ENCODE data around the gene GGCT.

Gene GGCT

DNA sequence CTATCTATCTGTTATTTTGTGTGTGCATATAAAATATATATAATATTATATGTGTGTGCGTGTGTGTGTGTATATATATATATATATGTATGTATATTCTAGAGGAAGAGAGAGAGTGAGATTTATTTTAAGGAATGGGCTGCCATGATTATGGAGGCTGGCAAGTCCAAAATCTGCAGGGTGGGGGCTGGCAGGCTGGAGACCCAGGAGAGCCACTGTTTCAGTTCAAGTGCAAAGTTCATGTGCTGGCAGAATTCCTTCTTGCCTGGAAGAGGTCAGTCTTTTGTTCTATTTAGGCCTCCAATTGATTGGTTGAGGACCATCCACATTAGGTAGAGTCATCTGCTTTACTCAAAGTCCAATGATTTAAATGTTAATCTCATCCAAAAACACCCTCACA, 47.7 kb upstream of the GGCT start:
- DNase-seq: no peak
- Histone ChIP-seq H3K27me3 (replicated peaks; ENCODE audit: insufficient read depth, low read length) (no peaks in the 10 kb centered on the region), H3K9me3 (replicated peaks; ENCODE audit: insufficient read depth, low read length) (no peaks in the 10 kb centered on the region), H3K9me2 (replicated peaks; ENCODE audit: insufficient read depth, low read length) (no peaks in the 10 kb centered on the region), H3K4me3 (ENCODE audit: low read length) (no peak overlapping the region), H3K4me1 (ENCODE audit: low read length) (peaks cover 3% of the 10 kb centered on the region), H4K20me1 (ENCODE audit: insufficient read depth, low read length) (no peaks in the 10 kb centered on the region), H2AFZ (ENCODE audit: low read length) (no peak overlapping the region), H3K79me2 (ENCODE audit: low read length) (no peaks in the 10 kb centered on the region), H3K36me3 (replicated peaks; ENCODE audit: insufficient read depth, low read length) (no peaks in the 10 kb centered on the region), H3F3A (ENCODE audit: insufficient read depth, low read length) (no peaks in the 10 kb centered on the region), H3K9ac (ENCODE audit: low read length) (no peak overlapping the region), H3K4me2 (ENCODE audit: low read depth, low read length) (no peak overlapping the region), H3K27ac (ENCODE audit: low read length) (no peak overlapping the region)
- TF ChIP-seq CTCF (IDR thresholded peaks at IDR 0.05; ENCODE audit: low read length) (no peak), EZH2 (optimal IDR thresholded peaks at IDR 0.05; ENCODE audit: low read depth, low read length) (no peak), EZH2phosphoT487 (IDR thresholded peaks at IDR 0.05; ENCODE audit: low read length) (no peak)

GRCh38 chr7:30549931-30550493, 45.4 kb upstream of the GGCT start:
- no peak for TF ChIP-seq EZH2 (optimal IDR thresholded peaks at IDR 0.05; ENCODE audit: low read depth, low read length)
- no peak for TF ChIP-seq CTCF (IDR thresholded peaks at IDR 0.05; ENCODE audit: low read length)
- TF ChIP-seq EZH2phosphoT487 (IDR thresholded peaks at IDR 0.05; ENCODE audit: low read length): no peak
- no peak overlapping the region for H3K27ac ChIP-seq (ENCODE audit: low read length)
- H4K20me1 ChIP-seq (ENCODE audit: insufficient read depth, low read length): no peaks in the 10 kb centered on the region
- no peak overlapping the region for H2AFZ ChIP-seq (ENCODE audit: low read length)
- H3K9me3 ChIP-seq (replicated peaks; ENCODE audit: insufficient read depth, low read length): no peaks in the 10 kb centered on the region
- H3K27me3 ChIP-seq (replicated peaks; ENCODE audit: insufficient read depth, low read length): no peaks in the 10 kb centered on the region
- peaks cover 20% of the 10 kb centered on the region for H3K4me1 ChIP-seq (ENCODE audit: low read length)
- H3K9me2 ChIP-seq (replicated peaks; ENCODE audit: insufficient read depth, low read length): no peaks in the 10 kb centered on the region
- H3K4me3 ChIP-seq (ENCODE audit: low read length): no peak overlapping the region
- H3K4me2 ChIP-seq (ENCODE audit: low read depth, low read length): no peak overlapping the region
- DNase-seq: no peak
- H3K36me3 ChIP-seq (replicated peaks; ENCODE audit: insufficient read depth, low read length): no peaks in the 10 kb centered on the region
- H3K9ac ChIP-seq (ENCODE audit: low read length): no peak overlapping the region
- H3F3A ChIP-seq (ENCODE audit: insufficient read depth, low read length): peaks cover 7% of the 10 kb centered on the region; the same call in 1 of the 2 replicates
- no peaks in the 10 kb centered on the region for H3K79me2 ChIP-seq (ENCODE audit: low read length)

- H3K9me3 ChIP-seq (replicated peaks; ENCODE audit: insufficient read depth, low read length): no peaks in the 10 kb centered on the region
- H3K9me2 ChIP-seq (replicated peaks; ENCODE audit: insufficient read depth, low read length): no peaks in the 10 kb centered on the region
- H3K27ac ChIP-seq (ENCODE audit: low read length): no peak overlapping the region
- H3K79me2 ChIP-seq (ENCODE audit: low read length): no peaks in the 10 kb centered on the region
- no peak overlapping the region for H2AFZ ChIP-seq (ENCODE audit: low read length)
- no peak overlapping the region for H3K9ac ChIP-seq (ENCODE audit: low read length)
- no peaks in the 10 kb centered on the region for H4K20me1 ChIP-seq (ENCODE audit: insufficient read depth, low read length)
- DNase-seq: peak; percentile 20
- H3K27me3 ChIP-seq (replicated peaks; ENCODE audit: insufficient read depth, low read length): no peaks in the 10 kb centered on the region
- H3F3A ChIP-seq (ENCODE audit: insufficient read depth, low read length): peaks cover 7% of the 10 kb centered on the region; the same call in 1 of the 2 replicates
- H3K4me1 ChIP-seq (ENCODE audit: low read length): peaks cover 21% of the 10 kb centered on the region
- H3K4me3 ChIP-seq (ENCODE audit: low read length): no peak overlapping the region
- H3K36me3 ChIP-seq (replicated peaks; ENCODE audit: insufficient read depth, low read length): no peaks in the 10 kb centered on the region
- no peak overlapping the region for H3K4me2 ChIP-seq (ENCODE audit: low read depth, low read length)
- TF ChIP-seq EZH2phosphoT487 (IDR thresholded peaks at IDR 0.05; ENCODE audit: low read length) (no peak), CTCF (IDR thresholded peaks at IDR 0.05; ENCODE audit: low read length) (peak; percentile 73), EZH2 (optimal IDR thresholded peaks at IDR 0.05; ENCODE audit: low read depth, low read length) (no peak)
Observed at GRCh38 chr7:30548845-30549244, 44.2 kb upstream of the GGCT start.

All from MM.1S (cell line).